Endothelial cell of umbilical vein (primary cell): ENCODE measurements around the gene NT5DC2. TPM values are rescaled to one million over a fixed set of nuclear protein-coding genes. Genes with fewer than 3 reads are reported as not detected.

Experiments
- BruUV-seq: library from RNA; stranded (reverse); fragments of 400-500 nt; replicated peaks from 2 replicates; lab custom pipeline; 2021; lab: Mats Ljungman, UMichigan
- CTCF ChIA-PET: fragments of 300-600, 350-600 bp; sonication (Branson Sonifier 250); formaldehyde crosslinking; loops from one replicate; lab custom pipeline; 2021; ENCODE audit warnings: antibody characterized with exemption, inconsistent platforms; lab: Charles Lee
- POLR2A ChIA-PET: fragments of 300-600, 350-600 bp; sonication (Branson Sonifier 250); formaldehyde crosslinking; loops from one replicate; lab custom pipeline; 2021; ENCODE audit warnings: antibody characterized with exemption, inconsistent platforms; lab: Charles Lee
- DNase-seq: peaks from one replicate; pipeline ENCODE4 v3.0.0-alpha.2; 2011; ENCODE audit warnings: low read depth, low spot score
- FAIRE-seq: peaks from 2 replicates; lab custom pipeline; 2011; peaks lifted over from hg19 to GRCh38; lab: Jason Lieb, UNC
- H2AFZ ChIP-seq: 2 replicates; pipeline ENCODE4 v1.6.0; 2012; ENCODE audit warnings: low read depth, low read length, control low read depth, inconsistent platforms
- H3K27ac ChIP-seq: 2 replicates; pipeline ENCODE4 v1.5.1; 2011; ENCODE audit warnings: low read depth, mild to moderate bottlenecking, control low read depth, low read length, moderate library complexity; ENCODE audit not compliant: insufficient read depth
- H3K27me3 ChIP-seq, 2 experiments: 2 replicates each; pipeline versions ENCODE4 v1.6.0 to v1.6.1; 2011; ENCODE audit warnings: low read length in 2 of 2, mixed read lengths in 1 of 2; ENCODE audit not compliant: control insufficient read depth in 2 of 2, insufficient read depth in 2 of 2
- H3K36me3 ChIP-seq, 2 experiments: 2 replicates in 1 of 2; 3 replicates in 1 of 2; pipeline ENCODE4 v1.5.1; 2011; ENCODE audit warnings: low read length in 2 of 2, mild to moderate bottlenecking in 1 of 2, moderate library complexity in 1 of 2; ENCODE audit not compliant: control insufficient read depth in 2 of 2, insufficient read depth in 2 of 2; ENCODE audit errors: extremely low read depth in 1 of 2
- H3K4me1 ChIP-seq: 3 replicates; pipeline ENCODE4 v1.5.1; 2011; ENCODE audit warnings: mild to moderate bottlenecking, low read length; ENCODE audit not compliant: control insufficient read depth, insufficient read depth; ENCODE audit errors: extremely low read depth
- H3K4me2 ChIP-seq: 2 replicates; pipeline ENCODE4 v1.6.1; 2011; ENCODE audit warnings: low read length, control low read depth, mixed read lengths; ENCODE audit not compliant: insufficient read depth
- H3K4me3 ChIP-seq, 3 experiments: fragments of 200-600 bp in 1 of 3; sonication (generic), shearing (Covaris generic) in 1 of 3; replicated peaks in 1 of 3; 2 replicates each; pipeline ENCODE4 v1.5.1; 2011 to 2016; ENCODE audit warnings: control low read depth in 3 of 3, low read length in 3 of 3, mild to moderate bottlenecking in 2 of 3, inconsistent platforms in 1 of 3, low read depth in 1 of 3, moderate library complexity in 1 of 3; ENCODE audit not compliant: insufficient read depth in 1 of 3
- H3K79me2 ChIP-seq: 2 replicates; pipeline ENCODE4 v1.6.0; 2012; ENCODE audit warnings: low read length, inconsistent platforms; ENCODE audit not compliant: control insufficient read depth, insufficient read depth
- H3K9ac ChIP-seq: replicated peaks from 2 replicates; pipeline ENCODE3; 2011; ENCODE audit warnings: low read length, control low read depth; ENCODE audit not compliant: insufficient read depth; ENCODE audit errors: extremely low read depth
- H3K9me1 ChIP-seq: replicated peaks from 3 replicates; pipeline ENCODE4 v1.6.0; 2011; ENCODE audit warnings: mild to moderate bottlenecking, low read length; ENCODE audit not compliant: control insufficient read depth, insufficient read depth; ENCODE audit errors: extremely low read depth
- H3K9me3 ChIP-seq: replicated peaks from 2 replicates; pipeline ENCODE4 v1.5.1; 2012; ENCODE audit warnings: low read length, inconsistent platforms; ENCODE audit not compliant: control insufficient read depth, insufficient read depth
- H4K20me1 ChIP-seq: replicated peaks from 2 replicates; pipeline ENCODE3; 2011; ENCODE audit warnings: mild to moderate bottlenecking, low read length; ENCODE audit not compliant: control insufficient read depth, insufficient read depth; ENCODE audit errors: extremely low read depth
- CTCF ChIP-seq, 2 donors: IDR thresholded peaks; 1 replicate in 1 of 2; 2 replicates in 1 of 2; pipeline ENCODE4 v1.5.1; 2011; ENCODE audit warnings: low read length in 2 of 2, mild to moderate bottlenecking in 2 of 2, moderate library complexity in 2 of 2, control low read depth in 1 of 2, inconsistent platforms in 1 of 2, low read depth in 1 of 2; ENCODE audit not compliant: insufficient read depth in 1 of 2; ENCODE audit errors: extremely low read depth in 1 of 2
- FOS ChIP-seq: IDR thresholded peaks from 2 replicates; pipeline ENCODE4 v1.6.1; 2011; ENCODE audit warnings: mild to moderate bottlenecking, low read length, moderate library complexity, borderline replicate concordance; ENCODE audit not compliant: insufficient read depth
- GATA2 ChIP-seq: IDR thresholded peaks from 2 replicates; pipeline ENCODE4 v1.7.0; 2011; ENCODE audit warnings: low read depth, mild to moderate bottlenecking, moderate library complexity, mixed read lengths, low read length; ENCODE audit not compliant: insufficient read length, insufficient read depth
- JUN ChIP-seq: IDR thresholded peaks from 2 replicates; pipeline ENCODE4 v1.6.1; 2011; ENCODE audit warnings: borderline replicate concordance, low read depth; ENCODE audit not compliant: insufficient read length, insufficient read depth
- MAX ChIP-seq: IDR thresholded peaks from 2 replicates; pipeline ENCODE4 v1.6.1; 2011; ENCODE audit not compliant: insufficient read depth, insufficient read length
- MYC ChIP-seq: IDR thresholded peaks from one replicate; pipeline ENCODE4 v1.6.1; 2011; ENCODE audit warnings: mild to moderate bottlenecking, low read depth, low read length
- POLR2A ChIP-seq: IDR thresholded peaks from 2 replicates; pipeline ENCODE4 v1.6.1; 2012; ENCODE audit warnings: low read depth, mild to moderate bottlenecking, control low read depth, low read length
- POLR2AphosphoS5 ChIP-seq: IDR thresholded peaks from 2 replicates; pipeline ENCODE4 v1.6.1; 2012; ENCODE audit warnings: low read depth, mild to moderate bottlenecking, control low read depth, low read length, moderate library complexity; ENCODE audit not compliant: insufficient read depth
- dilution Hi-C: fragments of 300-500 bp; cut with MboI; formaldehyde crosslinking; loops from one replicate; pipeline ENCODE4 v1.15.0; 2019; ENCODE audit warnings: low sequenced_read_pairs; ENCODE audit not compliant: extremely low pct_ligation_motif_present
- intact Hi-C: fragments of 100-400 bp; cut with micrococcal nuclease; formaldehyde crosslinking; loops from one replicate; pipeline ENCODE4 v1.10.0; 2022
- polyA plus RNA-seq, 4 experiments: library from polyadenylated mRNA; depleted of rRNA in 3 of 4; stranded (reverse) in 3 of 4; unstranded in 1 of 4; fragments of >200 nt; gene quantifications; 2 replicates each; pipeline versions ENCODE4 v1.2.1 to v1.2.3, GENCODE V29; 2011 to 2012; ENCODE audit warnings: missing spikeins in 1 of 4
- total RNA-seq: library from RNA; stranded (reverse); gene quantifications from 2 replicates; pipeline ENCODE4 v1.2.3, GENCODE V29; 2021

Gene NT5DC2
- total and polyA plus RNA-seq, 2 donors (not counting 3 experiments of a cell fraction or from before 2014, with no cell fraction given) = 298 to 402 TPM

GRCh38 chr3:52488746-52489145, 44.9 kb downstream of the NT5DC2 start:
- TF ChIP-seq POLR2A (no peak), GATA2 (no peak), POLR2AphosphoS5 (no peak), FOS (no peak), MYC (no peak), MAX (no peak), JUN (no peak), CTCF (IDR thresholded peaks at IDR 0.05; ENCODE audit: extremely low read depth in 1 of 2, insufficient read depth in 1 of 2, low read depth in 1 of 2, low read length in 2 of 2) (no peak)
- no peaks in the 10 kb centered on the region for H3K79me2 ChIP-seq
- peaks cover 45% of the 10 kb centered on the region for H3K4me1 ChIP-seq
- dilution Hi-C loops (no loop called here), intact Hi-C loops (no loop called here)
- no TSS peak for BruUV-seq
- DNase-seq (no peak), FAIRE-seq (no peak)
- H3K9me3 ChIP-seq = no peaks in the 10 kb centered on the region
- CTCF ChIA-PET = interaction anchor here (0.8 to 4.9 kb wide), 2 partner anchors 18 to 32 kb away, joined by 3 to 29 read pairs; no protein-coding TSS in a partner anchor
- no peaks in the 10 kb centered on the region for H4K20me1 ChIP-seq
- H3K27ac ChIP-seq = no peak overlapping the region
- no peaks in the 10 kb centered on the region for H3K27me3 ChIP-seq
- no peak overlapping the region for H3K4me2 ChIP-seq
- no peak overlapping the region for H3K4me3 ChIP-seq
- POLR2A ChIA-PET = no interaction called here
- H3K36me3 ChIP-seq = peaks cover 6 to 63% of the 10 kb centered on the region in 2 experiments
- H3K9me1 ChIP-seq = no peaks in the 10 kb centered on the region
- H3K9ac ChIP-seq = no peak overlapping the region
- no peak overlapping the region for H2AFZ ChIP-seq
